ENCODE measurements around the gene GOLM1.

GRCh38 chr9:86021166-86021565 is 78.2 kb downstream of the GOLM1 start:
- TF ChIP-seq CTCF (IDR thresholded peaks at IDR 0.05) = no peak
- no peak for TF ChIP-seq POLR2A (IDR thresholded peaks at IDR 0.05; ENCODE audit: low read depth)
- no peak for TF ChIP-seq POLR2AphosphoS5 (IDR thresholded peaks at IDR 0.05)
